GM12874 (cell line): ENCODE data around the gene AKAP11.

Experiments
- TF ChIP-seq, protein P1 (sequence below): IDR thresholded peaks from 2 replicates; pipeline ENCODE4 v1.5.1; 2011; ENCODE audit warnings: low read depth, mild to moderate bottlenecking, control low read depth, low read length, moderate library complexity; ENCODE audit not compliant: insufficient read depth

Gene AKAP11

DNA sequence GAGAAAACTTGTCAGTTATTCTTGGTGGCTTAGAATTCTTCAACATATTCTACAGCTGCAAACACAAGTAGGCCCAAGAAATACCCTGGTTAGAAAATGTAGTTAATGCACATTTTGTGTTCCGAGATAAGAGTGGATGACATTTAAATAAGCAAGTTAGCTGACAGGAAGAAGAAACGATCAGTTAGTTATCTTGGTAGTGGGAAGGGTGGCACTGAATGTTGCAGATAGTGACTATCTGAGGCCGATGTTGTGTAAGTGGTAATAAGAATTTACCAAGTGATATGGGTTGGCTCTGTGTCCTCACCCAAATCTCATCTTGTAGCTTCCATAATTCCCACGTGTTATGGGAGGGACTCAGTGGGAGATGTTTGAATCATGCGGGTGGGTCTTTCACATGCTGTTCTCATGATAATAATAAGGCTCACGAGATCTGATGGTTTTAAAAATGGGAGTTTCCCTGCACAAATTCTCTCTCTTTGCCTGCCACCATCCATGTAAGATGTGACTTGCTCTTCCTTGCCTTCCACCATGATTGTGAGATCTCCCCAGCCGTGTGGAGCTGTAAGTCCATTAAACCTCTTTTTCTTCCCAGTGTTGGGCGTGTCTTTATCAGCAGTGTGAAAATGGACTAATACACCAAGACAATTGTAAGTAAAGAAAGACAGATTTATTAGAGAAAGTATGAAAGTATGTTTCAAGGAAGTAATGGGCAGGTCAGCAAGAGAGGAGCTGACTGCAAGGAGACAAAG, 10.9 kb upstream of the AKAP11 start:
- TF ChIP-seq, protein P1, sequence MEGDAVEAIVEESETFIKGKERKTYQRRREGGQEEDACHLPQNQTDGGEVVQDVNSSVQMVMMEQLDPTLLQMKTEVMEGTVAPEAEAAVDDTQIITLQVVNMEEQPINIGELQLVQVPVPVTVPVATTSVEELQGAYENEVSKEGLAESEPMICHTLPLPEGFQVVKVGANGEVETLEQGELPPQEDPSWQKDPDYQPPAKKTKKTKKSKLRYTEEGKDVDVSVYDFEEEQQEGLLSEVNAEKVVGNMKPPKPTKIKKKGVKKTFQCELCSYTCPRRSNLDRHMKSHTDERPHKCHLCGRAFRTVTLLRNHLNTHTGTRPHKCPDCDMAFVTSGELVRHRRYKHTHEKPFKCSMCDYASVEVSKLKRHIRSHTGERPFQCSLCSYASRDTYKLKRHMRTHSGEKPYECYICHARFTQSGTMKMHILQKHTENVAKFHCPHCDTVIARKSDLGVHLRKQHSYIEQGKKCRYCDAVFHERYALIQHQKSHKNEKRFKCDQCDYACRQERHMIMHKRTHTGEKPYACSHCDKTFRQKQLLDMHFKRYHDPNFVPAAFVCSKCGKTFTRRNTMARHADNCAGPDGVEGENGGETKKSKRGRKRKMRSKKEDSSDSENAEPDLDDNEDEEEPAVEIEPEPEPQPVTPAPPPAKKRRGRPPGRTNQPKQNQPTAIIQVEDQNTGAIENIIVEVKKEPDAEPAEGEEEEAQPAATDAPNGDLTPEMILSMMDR, result no peak

DNA sequence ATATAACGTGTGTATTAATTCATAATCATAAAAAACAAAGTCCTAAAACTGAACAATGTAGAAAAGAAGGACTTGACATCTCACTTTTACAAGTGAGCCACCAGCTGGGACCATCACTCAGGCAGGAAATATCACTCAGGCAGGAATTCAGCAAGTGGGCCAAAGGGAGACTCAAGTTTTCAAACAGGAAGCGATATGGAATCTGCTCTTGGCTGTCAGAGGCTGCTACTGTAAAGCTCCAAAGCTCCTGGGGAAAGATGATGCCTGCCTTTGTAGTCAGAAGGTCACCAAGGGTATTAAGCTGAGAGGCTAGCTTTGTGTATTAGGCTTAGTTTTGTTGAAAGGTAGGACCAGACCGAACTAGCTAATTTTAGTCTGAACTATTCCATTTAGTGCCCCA, 5.5 kb upstream of the AKAP11 start:
- TF ChIP-seq, protein P1, result no peak

DNA sequence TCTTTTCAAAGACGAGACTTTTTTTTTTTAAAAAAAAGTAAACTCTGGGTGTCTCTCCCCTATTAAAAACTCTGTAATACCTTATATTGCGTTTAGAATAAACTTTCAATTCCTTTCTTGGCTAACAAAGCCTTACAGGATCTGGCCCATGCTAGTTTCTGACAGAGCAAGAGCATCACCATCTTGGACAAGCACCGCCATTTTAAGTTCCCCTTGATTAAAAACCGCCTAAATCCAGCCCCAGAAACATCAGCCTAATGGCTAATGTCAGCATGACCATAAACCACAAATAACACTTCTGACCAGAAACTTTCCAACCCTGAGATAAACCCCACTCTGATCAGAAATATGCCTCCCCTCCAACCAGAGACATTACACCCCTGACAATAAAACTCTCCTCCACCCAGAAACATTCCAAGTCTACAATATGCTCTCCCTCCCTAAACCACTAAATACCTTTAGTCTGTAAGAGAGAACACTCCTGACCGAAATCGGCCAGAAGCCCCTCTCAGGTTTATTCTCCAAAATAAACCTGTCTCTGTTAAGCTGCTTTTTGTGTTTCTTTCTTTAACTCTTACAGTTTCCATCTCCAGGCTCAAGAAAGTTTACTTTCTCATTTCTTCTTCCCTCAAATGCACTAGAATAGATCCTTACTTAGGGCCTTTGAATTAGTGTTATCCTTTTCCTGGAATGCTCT, 1.6 kb upstream of the AKAP11 start:
- TF ChIP-seq, protein P1, result no peak

DNA sequence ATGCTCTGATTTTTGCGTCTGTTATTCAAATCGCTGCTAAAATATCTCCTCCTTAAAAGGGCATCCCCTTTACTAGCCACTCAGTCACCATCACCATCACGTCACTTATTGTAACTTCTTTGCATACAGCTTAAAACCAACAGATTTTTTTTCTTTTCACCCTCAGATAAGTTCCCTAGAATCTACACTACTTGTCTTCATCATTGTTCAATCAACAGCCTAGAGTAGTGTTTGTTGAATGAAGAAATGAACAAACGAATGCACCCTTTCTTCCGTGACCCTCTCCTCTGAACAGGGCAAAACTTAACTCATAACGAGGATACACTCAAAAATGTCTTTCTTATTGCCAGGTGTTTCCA, 1.1 kb upstream of the AKAP11 start:
- TF ChIP-seq, protein P1, result no peak

DNA sequence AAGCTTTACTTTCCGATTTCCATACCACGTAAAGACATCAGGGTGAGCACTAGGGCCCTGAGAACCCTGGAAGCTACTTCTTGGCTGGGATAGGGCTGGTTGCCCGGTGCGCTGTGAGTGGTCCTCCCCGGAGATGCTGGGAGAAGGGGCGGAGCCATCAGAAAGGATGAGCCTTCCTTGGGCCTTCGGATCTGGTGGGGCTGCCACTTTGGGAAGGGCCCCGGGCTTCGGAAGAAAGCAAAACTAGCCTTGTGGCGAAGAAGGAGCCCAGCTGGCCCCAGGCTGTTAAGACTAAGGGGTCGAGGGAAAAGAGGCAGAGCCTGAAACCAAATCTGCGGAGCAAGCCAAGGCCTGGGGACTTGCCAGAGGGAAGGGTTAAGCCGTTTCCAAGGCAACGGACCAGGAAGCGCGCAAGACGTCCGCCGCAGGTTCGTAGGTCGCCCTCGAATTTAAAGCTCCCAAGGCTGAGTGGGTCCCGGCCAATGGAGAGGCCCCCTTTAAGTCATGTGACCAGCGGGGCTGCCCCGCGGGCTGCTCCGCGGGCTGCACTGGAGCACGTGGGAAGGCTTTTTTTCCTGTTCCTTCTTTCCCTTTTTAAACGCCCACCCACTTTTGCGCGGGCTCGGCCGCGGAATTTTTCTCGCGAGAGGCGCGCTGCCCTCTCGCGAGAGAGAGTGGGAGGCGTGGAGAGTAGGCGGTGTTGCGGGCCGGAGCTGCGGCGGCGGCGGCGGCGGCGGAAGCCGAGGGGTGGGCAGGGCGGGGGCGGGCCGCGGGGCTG, 426 bp upstream of the AKAP11 start:
- TF ChIP-seq, protein P1, result no peak

DNA sequence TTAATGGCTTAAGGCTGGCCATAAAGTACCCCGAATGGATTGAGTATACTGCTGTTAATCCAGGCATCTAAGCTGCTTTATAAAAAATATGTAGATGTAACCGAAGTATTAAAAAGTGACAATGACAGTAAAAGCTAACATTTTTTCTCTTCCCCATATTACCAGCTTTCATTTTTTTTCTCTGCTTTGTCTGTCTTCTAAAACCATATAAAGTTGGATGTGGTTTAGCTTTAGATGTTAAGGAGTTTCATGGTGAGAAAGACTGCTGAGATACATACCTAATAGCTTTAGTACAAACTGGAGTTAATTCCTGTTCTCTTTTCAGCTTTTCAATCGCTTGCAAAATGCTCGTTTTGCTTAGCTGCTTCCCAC, 838 bp downstream of the AKAP11 start:
- TF ChIP-seq, protein P1, result no peak

DNA sequence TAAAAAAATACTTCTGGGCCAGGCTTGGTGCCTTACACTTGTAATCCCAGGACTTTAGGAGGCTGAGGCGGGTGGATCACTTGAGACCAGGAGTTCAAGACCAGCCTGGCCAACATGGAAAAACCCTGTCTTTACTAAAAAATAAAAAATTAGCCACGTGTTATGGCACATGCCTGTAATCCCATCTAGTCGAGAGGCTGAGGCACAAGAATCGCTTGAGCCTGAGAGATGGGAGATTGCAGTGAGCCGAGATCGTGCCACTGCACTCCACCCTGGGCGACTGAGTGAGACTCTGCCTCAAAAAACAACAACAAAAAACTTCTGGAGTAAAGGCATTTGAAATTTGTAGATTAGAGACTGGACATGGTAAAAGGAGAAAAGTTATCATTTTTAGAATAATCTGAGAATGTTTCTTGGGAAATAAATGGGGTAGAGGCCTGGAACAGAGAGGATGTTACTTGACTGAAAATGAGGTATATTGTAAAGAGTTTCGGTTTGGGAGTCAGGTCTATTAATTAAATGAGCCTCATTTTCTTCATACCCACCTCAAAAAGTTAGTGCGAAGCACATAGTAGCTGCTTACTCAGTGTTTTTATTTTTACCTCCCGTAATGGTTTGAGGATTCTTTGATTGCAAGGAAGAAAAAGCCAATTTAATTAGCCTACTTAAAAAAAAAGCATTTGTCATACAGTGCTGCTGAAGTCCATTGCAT, 2.6 kb downstream of the AKAP11 start:
- TF ChIP-seq, protein P1, result no peak
